GM18873 (cell line): ENCODE data around the gene MGST2.
"Not testable (repeated sequence)": the region's sequence is repeated elsewhere in the genome, so short reads cannot be mapped to it uniquely, and the experiment has no call there.

Experiments
- ATAC-seq: cut with Tn5 transposase; IDR thresholded peaks from one replicate; pipeline ENCODE4 v1.9.1; 2021; ENCODE audit warnings: mild to moderate bottlenecking, moderate library complexity, moderate number of reproducible peaks; ENCODE audit not compliant: unreplicated experiment, low FRiP score

The MGST2 gene

DNA sequence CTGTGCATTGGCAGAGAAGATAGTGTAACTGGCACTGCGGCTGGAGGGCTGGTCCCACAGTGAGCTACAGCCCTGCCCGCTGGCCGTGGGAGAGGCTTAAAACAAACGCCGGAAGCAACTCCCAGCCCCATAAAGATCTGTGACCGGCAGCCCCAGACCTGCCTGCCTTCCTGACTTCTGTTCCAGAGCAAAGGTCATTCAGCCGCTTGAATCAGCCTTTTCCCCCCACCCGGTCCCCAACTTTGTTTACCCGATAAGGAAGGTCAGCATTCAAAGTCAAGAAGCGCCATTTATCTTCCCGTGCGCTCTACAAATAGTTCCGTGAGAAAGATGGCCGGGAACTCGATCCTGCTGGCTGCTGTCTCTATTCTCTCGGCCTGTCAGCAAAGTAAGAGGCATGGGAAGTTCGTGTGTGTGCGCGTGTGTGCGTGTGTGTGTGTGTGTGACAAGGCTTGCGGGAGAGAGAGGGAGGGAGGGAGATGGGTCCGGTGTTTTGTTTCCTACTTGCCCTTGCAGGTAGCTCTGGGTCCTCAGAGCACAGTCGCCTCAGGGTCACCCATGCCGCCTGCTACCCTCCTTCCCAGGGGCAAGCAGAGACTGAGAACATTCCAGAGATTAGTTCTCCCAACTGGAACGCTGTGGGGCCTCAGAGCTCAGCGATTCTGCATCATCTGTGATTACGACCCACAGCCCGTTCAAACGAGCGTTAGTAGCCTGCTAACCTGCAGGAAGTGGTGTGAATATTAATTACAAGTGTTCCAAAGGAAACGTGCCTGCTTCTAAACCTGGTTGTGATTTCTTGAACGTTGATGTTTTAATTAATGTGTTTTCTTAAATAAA lies at the start of gene MGST2:
MGST2 (plus strand) TSS at position 130 of the 840 bp plus-strand sequence; CDS start at position 331, 201 bp downstream.
- ATAC-seq: peak; percentile 84

DNA sequence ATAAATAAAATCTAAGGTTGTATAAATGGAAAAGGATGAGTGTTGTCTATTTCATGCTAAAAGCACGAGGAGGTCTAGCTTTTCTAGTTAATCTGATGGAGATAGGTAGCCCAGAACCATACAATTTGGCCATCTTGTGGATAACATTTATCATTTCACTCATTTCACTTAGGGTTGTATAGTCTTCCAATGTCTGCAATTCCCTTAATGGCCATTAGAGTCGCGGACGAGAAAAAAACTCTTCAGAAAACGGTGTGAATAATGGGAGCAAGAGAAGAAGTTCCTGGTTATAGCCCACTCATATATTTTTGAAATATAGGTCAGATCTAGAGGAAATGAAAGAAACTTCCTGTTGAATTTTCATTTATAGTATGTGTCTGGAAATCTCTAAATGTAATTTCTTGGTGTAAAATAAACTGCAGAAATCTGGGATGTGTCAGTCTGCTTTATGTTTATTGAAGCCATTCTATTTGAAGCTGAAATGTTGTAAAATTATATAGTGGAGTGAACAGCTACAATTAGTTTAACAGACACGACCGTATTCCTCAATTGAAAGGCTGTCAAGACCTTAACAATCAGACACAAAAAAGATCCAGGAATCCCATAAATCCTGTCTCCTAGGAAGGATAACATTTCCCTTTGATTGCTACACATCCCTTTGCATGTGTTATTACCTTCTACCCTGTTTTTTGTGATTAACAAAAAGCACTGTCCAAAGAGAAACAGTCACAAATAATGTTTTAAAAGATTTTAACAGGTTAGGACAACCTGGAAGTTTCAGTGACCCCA lies 47.7 kb upstream of the MGST2 start:
- no peak for ATAC-seq

DNA sequence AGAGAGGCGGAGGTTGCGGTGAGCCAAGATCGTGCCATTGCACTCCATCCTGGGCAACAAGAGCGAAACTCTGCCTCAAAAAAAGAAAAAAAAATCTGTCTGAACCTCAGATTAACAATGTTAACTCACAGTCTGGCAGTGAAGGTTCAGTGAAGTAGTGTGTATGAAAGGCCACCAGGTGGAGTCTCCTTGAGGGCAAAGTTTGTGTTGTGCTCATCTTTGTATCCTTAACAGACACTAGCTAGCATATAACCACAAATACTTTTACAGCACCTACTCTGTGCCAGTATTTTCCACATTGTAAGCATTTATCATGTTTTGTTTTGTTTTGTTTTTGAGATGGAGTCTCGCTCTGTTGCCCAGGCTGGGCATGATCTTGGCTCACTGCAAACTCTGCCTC lies 46.0 kb upstream of the MGST2 start:
- no peak for ATAC-seq

DNA sequence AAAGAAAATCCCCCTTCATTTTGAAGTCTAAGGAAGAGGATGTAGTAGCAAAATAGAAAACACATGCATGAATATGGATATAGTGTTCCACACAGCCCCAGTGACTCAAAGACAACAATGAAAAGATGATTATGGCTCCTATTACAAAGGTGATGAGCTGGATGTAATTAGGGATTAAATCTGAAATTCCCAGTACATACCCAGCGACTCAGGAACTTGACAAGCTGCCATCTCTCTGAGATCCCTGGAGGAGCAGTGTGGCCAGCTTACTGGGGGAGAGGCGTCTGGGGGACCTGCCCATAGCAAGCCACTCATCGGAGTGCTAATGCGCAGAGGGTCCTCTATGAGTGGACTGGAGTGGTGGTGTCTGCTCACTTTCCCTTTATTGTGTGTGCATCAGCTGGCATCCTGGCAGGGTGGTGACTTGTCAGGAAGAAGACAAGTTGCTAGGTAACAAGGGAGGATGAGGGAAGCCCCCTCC lies 42.7 kb upstream of the MGST2 start:
- no peak for ATAC-seq

DNA sequence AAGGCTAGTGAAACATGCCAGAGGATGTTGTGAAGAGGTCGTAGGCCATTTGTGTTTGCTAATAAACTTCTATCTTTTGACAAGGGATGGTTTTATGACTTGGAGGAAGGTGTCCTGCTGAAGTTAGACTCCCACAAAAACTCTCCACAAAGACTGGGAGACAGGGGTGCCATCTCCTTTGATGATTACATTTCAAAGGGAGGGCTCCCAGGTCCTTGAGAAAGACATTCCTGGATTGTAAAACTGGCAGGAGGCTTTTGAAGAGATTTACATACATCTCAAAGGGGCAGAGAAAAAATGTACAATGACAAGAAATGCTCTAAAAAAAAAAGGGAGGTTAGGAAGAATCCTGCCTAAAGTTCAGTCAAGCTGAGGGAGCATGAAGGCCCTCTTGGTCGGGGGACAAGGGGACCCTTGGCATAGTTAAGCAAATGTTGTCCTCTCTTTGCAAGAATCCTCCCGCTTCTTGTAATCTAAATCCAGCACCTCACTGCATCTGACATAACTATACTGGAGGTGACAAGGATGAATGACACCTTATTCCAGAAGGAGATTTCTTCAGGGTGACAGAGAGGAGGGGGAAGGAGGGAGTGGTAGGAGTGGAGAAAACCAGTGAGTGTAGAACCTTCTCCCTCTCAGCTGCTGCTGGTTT lies 41.1 kb upstream of the MGST2 start:
- no peak for ATAC-seq

DNA sequence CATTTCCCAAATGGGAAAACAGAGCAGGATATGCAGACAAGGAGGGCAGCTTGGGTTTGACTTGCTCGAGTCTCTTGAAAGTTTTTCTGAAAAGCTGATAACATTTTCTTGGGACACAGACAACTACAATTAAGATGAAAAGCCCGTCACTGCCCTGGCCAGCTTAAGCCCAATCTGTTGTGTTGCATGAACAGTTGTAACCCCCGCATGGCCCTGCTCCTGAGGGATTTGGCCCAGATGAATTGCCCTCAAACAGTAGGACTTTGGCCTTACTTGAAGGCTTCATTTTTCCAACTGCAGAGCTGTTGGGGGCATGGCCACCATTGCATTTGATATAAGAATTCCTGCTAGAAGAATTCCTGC lies 40.5 kb upstream of the MGST2 start:
- ATAC-seq: no peak

DNA sequence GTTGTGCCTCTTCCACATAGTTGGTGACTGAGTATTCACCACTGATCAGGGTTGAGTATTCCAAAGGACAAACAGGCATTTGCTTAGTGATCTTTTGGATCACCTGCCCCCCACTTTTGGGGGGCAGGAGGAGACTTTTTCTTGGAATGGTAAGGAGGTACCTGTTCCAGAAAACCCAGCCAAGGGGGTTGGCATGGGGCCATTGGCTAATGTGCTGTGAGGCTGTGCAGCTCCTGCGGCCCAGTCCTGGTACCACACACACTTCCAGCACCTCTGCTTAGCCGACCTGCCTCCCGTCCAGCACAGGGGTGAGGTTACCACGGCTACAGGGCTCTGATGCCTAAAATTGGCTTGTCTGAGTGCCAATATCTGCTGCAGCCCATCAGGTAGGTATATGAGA lies 40.1 kb upstream of the MGST2 start:
- ATAC-seq: no peak

DNA sequence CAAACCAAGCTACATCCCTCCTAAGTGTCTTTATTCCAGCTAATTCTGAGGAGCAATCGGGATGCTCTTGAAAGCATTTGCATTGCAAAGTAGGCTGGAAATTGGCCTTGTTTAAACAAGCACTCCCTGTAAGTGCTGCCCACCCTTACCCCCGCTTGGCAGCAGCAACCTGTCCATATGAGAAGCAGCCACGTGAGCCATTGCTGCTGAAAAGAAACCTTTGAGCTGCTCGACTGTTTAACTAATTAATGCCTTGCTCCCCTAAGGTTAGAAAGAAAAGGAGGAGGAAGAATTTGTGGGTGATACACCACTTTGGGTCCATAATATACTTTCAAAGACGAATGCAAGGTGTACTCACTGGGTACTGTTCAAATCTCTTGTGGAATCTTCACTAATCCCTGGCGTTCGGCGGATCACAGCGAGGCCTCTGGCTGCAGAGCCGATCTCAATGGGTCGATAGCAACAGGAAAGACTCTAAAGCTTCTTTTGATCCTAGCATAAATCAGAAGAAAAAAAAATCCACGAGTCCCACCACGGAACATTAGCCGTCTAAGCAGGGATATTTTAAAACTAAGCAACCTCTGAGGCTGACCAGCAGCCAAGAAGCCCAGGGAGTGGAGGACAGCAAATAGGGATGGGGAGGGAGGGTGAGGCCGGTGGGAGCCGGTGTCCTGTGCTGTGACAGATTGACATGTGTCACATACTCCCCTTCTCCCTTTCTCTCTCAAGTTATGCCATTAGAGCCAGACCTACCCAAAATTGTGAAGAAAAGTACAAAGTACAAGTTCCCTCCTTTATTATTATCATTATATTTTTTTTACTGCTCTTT lies 37.2 kb upstream of the MGST2 start:
- ATAC-seq: no peak

DNA sequence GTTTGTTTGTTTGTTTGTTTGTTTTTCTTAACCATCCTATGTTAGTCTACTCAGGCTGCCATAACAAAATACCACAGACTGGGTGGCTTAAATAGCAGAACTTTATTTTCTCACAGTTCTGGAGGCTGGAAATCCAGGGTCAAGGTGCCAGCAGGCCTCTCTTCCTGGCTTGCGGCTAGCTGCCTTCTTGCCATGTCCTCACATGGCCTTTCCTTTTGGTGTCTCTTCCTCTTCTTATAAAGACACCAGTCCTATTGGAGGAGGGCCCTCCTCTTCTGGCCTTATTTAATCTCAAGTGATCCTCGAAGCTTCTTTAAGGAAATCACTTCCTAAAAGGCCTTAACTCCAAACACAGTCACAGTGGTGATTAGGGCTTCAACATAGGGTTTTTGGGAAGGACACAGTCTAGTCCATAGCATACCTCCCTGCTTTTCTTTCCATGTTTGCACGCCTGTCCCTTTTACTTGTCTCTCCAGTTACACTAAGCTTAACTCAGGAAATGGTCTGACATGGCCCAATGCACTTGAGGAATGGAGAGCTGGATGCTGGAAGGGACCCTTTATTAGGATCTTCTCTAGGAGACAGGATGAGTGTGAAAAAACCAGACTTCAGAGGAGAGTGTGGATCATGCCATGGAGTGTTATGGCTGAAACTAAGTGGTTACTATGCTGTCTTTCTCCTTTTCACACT lies 36.0 kb upstream of the MGST2 start:
- no peak for ATAC-seq

DNA sequence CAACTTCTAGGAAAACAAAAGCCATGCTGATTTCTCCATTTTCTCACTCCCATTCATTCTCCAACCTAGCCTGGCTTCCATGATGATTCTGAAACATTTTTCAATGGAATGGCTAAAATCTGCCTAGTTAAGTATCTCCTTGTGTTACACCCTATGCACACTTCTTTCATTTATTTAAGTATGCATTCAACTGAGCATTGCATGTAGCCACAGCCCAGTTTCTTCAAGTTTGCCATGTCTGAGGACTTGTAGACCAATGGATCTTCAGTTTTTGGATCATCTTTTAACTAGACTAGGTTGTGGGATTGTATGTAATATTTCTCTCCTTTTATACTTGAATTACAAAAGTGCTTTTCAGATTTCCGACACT lies 35.5 kb upstream of the MGST2 start:
- no peak for ATAC-seq

DNA sequence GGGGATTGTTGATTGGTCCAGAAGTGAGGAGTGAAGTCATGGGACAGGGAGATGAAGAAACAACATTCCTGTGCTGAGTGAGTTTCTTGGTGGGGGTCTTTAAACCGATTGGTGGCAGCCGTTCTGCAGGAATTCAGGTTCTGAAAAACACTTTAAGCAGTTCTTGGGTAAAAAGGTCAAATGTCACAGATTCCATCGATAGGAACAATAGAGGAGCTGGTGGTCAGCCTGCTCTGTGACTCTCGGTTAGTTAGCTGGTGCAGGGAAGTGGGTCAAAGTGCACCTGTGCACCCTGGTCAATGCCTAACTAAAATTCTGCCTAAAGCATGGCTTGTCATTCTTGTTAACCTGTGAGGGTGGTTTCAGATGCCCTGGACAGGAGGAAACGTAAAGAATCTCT lies 34.6 kb upstream of the MGST2 start:
- no peak for ATAC-seq

DNA sequence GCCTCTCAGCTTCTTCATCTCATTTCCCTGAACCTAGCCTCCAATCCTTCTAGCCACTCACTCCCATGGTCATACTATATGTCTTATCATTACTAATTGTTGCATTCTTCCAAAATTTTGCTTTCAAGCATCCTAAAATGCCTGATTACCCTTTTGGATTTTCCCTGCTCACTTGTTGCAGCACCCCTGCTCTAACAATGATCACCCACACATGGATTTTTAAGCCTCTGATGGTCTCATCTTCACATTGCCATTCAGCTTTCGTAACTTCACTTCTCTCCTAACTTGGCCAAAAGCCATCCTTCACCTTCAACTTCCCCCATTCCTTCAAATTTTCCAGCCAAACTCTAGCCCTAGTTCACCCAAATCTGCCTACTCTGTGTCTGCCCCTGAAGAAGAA lies 33.8 kb upstream of the MGST2 start:
- ATAC-seq: no peak

DNA sequence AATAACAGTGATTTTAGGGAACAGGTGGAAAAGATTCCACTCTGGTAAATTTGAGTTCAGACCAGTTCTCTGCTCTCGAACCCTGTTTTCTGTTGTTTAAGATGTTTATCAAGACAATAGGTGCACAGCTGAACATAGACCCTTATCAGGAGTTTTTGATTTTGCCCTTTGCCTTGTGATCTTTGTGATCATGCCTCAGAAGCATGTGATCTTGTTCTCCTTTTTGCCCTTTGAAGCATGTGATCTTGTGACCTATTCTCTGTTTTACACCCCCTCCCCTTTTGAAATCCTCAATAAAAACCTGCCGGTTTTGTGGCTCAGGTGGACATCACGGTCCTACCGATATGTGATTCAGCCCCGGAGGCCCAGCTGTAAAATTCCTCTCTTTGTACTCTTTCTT lies 32.9 kb upstream of the MGST2 start:
- ATAC-seq: not testable (repeated sequence)

DNA sequence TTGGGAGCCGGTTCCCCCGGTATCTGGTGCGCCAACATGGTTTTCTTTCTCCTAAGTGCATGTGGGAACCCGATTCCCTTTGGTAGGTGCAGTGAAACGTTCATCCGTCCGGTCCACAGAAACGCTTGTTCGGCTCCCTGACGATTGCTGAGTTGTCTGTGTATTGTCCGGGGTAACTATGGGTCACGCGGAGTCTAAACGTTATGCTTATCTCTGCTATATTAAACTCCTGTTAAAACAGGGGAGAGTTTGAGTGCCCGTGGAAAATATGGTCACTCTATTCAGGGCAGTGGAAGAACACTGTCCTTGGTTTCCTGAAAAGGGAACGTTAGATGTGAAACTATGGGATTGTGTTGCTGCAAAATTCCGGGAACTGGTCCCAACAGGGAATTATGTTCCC lies 32.4 kb upstream of the MGST2 start:
- ATAC-seq: no peak

DNA sequence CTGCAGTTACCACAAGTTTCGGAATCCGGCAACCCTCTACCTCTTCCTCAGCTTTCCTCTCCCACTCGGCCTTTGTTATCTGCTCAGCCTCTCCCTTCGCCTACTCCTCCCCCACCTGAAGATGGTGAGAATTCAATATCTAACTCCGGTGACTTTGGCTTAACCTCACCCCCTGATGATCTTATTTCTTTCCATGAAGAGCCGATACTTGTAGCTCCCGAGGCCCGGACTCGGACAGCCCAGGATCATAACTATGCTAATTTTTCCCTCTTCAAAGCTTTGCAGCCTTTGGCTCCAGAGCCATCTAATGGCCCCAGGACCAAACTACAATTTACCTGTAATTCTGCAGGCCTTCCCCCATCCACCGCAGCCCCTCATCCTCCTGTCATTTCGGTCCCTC lies 32.0 kb upstream of the MGST2 start:
- ATAC-seq: no peak

DNA sequence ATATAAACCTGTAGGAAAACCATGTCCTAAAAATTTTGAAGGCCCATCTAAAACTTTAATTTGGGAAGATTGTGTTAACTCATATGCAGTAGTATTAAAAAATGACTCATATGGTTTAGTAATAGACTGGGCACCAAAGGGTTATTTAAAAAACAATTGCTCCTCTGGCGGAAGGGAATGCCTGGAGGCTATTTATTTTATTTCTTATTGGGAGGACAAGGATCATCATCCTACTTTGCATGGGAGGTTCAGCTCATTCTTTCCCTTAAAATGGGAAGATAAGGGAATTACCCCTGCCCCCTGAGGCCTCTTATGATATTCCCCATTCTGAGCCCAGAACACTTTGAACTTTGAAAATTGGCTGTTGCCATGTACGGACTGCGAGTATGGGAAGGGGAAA lies 29.7 kb upstream of the MGST2 start:
- no peak for ATAC-seq

DNA sequence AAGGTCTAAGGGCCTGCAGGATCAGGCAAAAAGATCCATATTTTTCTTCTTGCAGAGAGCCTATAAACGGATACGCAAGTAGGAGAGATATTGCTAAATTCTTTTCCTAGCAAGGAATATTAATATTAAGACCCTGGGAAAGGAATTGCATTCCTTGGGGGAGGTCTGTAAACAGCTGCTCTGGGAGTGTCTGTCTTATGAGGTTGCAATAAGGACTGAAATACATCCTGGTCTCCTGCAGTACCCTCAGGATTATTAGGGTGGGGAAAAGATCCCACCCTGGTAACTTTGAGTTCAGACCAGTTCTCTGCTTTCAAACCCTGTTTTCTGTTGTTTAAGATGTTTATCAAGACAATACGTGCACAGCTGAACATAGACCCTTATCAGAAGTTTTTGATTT lies 27.3 kb upstream of the MGST2 start:
- not testable (repeated sequence) for ATAC-seq

DNA sequence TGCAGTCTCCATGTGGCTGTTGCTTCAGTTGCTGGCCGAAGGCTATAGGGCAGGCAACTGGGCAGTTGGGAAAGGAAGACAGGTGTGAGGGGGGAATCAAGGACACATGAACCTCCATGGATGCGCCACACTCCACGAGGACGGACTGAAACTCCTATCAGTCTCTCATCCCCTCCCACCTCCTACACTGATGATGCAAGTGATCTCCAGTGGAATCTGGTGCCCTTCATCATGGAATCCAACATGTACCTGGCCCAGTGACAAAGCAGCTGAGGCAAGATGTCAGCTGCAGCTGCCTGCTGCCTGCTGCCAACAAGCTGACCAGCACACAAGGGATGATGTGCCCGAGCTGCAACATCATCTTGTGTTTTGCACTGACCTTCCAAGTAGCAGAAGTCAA lies 26.0 kb upstream of the MGST2 start:
- ATAC-seq: no peak

DNA sequence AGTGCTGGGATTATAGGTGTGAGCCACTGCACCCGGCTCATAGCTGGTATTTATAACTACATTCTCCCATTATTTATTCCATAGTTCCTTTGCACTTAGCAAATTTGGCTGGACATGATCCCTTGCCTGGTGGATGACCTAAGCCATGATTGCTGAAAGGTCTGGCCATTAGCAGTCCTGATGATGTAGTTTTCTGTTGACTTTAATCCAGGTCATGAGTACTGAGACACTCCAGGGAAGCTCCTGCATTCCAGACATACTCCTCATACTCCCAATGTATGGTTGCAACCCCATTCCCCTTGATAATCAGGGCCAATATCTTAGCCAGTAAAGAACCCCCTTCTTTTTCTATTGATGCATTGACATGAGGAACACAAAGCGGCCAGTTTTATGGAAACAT lies 24.4 kb upstream of the MGST2 start:
- ATAC-seq: no peak

DNA sequence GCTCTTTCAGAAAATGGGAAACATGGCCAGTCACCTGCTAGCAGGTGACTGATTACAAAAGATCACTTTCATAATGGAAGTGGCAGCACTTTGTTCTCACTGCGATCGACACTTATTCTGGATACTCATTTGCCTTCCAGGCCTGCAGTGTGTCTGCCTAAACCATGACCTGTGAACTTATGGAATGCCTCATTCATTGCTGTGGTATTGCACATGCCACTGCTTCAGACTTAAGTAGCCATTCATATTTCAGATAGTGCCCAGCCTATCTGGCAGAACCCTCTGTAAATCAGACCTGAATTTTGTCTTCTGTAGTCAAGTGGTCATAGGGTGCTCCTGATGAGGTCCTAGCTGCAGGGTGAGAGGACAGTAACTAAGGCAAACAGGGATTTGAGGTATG lies 23.3 kb upstream of the MGST2 start:
- ATAC-seq: no peak
